ENCODE measurements around the gene JAG2.

DNA sequence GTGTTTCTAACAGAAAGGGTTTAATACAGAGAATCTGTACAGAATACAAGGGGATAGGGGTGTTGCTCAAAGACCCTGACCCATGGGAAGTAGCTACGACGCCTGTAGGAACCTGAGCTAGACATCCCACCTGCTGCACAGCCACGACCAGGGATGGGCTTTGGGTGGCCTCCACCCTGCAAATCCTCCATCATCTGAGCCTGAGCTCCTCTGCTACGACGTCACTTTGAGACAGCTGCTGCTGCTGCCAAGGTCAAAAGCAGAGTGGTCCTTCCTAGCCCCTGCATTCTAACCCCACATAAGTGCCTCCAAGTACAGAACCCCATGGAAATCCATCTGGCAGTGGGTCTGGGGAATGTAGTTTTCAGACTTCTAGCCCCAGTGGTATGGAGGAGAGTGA is 43.8 kb downstream of the JAG2 start:
- TF ChIP-seq POLR2AphosphoS5 (IDR thresholded peaks at IDR 0.05; ENCODE audit: borderline replicate concordance, low read depth, low read length) (no peak), EZH2 (IDR thresholded peaks at IDR 0.05) (no peak), FOXP2 (optimal IDR thresholded peaks at IDR 0.05; ENCODE audit: control extremely low read depth, extremely low read length, insufficient read depth) (no peak)
